ENCODE data around the gene TACC3. TPM values are rescaled to one million over a fixed set of nuclear protein-coding genes. Genes with fewer than 3 reads are reported as not detected.

The TACC3 gene
- total and polyA plus RNA-seq, 12 donors = 2.3 to 16.2 (median 4.8) TPM

DNA sequence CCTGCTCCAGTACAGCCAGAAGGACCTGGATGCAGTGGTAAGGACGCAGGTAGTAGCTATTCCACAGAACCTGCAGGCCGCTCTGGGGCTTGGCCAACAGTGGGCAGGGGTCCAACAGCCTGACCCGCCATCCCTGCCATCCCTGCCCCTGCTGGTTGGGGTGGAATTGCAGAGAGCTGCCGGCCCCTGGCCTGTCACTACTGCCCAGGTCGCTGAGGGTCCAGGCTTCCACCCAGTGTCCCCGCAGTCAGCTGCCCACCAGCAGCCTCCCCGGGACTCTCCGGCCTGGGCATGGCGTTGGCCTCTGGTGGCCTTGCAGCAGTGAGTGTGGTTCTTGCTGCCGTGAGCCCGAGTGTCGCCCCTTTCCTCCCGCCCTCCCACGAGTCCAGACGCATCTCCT is 16.3 kb downstream of the TACC3 start:
- Histone ChIP-seq H3K4me3 (no peak overlapping the region), H3K9me3 (peaks cover 0 to 22% (median 9%) of the 10 kb centered on the region in 11 donors), H3K4me1 (peaks cover 0 to 9% (median 0%) of the 10 kb centered on the region in 9 donors), H3K27me3 (no peaks in the 10 kb centered on the region), H3K27ac (no peak overlapping the region), H3K36me3 (peaks cover 0 to 98% (median 22%) of the 10 kb centered on the region in 9 donors)
- ATAC-seq (no peak), DNase-seq (no peak)
- intact Hi-C loops (cut with DNase I) = no loop called here
- 99 to 100% methylated on average over 14 to 15 of the region's 15 CpGs for WGBS, 2 donors
- TF ChIP-seq, protein P1, sequence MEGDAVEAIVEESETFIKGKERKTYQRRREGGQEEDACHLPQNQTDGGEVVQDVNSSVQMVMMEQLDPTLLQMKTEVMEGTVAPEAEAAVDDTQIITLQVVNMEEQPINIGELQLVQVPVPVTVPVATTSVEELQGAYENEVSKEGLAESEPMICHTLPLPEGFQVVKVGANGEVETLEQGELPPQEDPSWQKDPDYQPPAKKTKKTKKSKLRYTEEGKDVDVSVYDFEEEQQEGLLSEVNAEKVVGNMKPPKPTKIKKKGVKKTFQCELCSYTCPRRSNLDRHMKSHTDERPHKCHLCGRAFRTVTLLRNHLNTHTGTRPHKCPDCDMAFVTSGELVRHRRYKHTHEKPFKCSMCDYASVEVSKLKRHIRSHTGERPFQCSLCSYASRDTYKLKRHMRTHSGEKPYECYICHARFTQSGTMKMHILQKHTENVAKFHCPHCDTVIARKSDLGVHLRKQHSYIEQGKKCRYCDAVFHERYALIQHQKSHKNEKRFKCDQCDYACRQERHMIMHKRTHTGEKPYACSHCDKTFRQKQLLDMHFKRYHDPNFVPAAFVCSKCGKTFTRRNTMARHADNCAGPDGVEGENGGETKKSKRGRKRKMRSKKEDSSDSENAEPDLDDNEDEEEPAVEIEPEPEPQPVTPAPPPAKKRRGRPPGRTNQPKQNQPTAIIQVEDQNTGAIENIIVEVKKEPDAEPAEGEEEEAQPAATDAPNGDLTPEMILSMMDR (IDR thresholded peaks at IDR 0.05) = no peak

DNA sequence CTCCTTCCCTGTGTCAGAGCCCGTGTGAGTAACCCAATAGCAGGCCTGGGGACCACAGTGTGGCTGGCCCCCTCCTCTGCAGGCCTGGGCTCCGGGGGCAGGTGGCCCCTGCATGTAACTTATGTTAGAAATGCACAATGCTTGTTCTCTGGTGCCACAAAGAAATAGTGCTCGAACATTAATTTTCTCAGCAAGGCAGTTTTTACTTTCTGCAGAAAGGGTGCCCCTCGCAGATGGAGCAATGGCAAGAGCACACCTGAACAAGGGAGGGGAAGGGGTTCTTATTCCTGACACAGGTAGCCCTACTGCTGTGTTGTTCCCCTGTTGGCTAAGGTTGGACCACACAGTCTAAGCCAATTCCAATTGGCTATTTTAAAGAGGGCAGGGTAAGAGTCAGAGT is 17.1 kb downstream of the TACC3 start:
- Histone ChIP-seq H3K4me1 (peaks cover 0 to 9% (median 0%) of the 10 kb centered on the region in 9 donors), H3K9me3 (peaks cover 0 to 22% (median 9%) of the 10 kb centered on the region in 11 donors), H3K4me3 (no peak overlapping the region), H3K27ac (no peak overlapping the region), H3K36me3 (peaks cover 0 to 98% (median 22%) of the 10 kb centered on the region in 9 donors), H3K27me3 (no peaks in the 10 kb centered on the region)
- 99 to 100% methylated on average over 4 of the region's 4 CpGs for WGBS, 2 donors
- TF ChIP-seq, protein P1 (IDR thresholded peaks at IDR 0.05) = no peak
- DNase-seq = no peak
- intact Hi-C loops (cut with DNase I) = no loop called here
- no peak for ATAC-seq

DNA sequence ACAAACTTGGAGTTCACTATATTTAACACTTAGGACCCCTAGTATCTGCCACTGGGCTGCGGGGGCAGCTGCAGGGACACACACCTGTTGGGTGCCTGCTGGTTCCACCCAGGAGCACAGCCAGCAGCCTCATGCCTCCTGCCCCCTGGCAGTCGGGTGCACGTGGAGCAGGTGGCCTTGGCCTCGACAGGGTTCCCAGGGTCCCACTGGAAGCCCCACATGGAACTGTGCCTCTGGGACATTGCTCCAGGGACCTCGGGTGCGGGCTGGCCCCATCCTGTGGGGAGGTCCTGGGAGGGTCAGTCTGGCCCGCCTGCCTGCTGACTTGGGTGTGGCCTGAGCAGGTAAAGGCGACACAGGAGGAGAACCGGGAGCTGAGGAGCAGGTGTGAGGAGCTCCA is 18.0 kb downstream of the TACC3 start:
- intact Hi-C loops (cut with DNase I) = no loop called here

DNA sequence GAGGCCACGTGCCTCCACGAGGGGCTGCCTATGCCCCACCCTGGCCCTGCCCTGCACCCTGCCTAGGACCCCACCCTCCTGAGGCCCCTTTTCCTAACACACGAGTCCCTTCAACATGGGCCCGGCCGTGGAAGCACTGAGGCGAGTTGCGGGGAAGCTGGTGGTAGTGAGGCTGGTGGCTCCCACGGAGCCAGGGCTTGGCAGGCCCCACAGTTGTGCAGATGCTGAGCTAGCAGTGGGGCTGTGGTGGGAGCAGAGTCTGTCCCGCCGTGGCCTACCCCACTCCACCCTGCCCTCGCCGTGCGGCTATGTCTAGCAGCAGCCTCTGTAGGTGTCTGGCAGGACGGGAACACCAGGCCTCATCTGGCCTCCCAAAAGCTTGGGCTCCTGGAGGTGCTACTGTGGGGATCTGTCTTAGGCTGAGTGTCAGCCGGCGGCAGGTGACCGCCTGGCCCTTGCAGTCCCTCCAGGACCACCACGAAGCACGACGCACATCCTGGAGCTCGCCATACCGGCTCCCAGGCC is 18.8 kb downstream of the TACC3 start:
- intact Hi-C loops (cut with DNase I) = no loop called here
- 93 to 95% methylated on average over 22 of the region's 22 CpGs for WGBS, 2 donors
- H3K36me3 ChIP-seq = peaks cover 0 to 98% (median 22%) of the 10 kb centered on the region in 9 donors

More for the DNA sequence above, 18.0 kb downstream of the TACC3 start:
- peaks cover 0 to 22% (median 9%) of the 10 kb centered on the region in 11 donors for H3K9me3 ChIP-seq
- H3K27me3 ChIP-seq = no peaks in the 10 kb centered on the region
- no peak overlapping the region for H3K4me3 ChIP-seq
- 93 to 96% methylated on average over 9 of the region's 9 CpGs for WGBS, 2 donors
- H3K36me3 ChIP-seq = peaks cover 0 to 98% (median 22%) of the 10 kb centered on the region in 9 donors
- ATAC-seq = no peak
- H3K4me1 ChIP-seq = peaks cover 0 to 9% (median 0%) of the 10 kb centered on the region in 9 donors
- no peak for DNase-seq
- no peak overlapping the region for H3K27ac ChIP-seq
- TF ChIP-seq, protein P1 (IDR thresholded peaks at IDR 0.05) = no peak

More for the DNA sequence above, 18.8 kb downstream of the TACC3 start:
- no peak overlapping the region for H3K4me3 ChIP-seq
- peak overlapping the region in 1 of 10 donors; percentile 8 for H3K27ac ChIP-seq
- TF ChIP-seq, protein P1 (IDR thresholded peaks at IDR 0.05) = no peak
- no peaks in the 10 kb centered on the region for H3K27me3 ChIP-seq
- DNase-seq (no peak), ATAC-seq (peak in 2 of 8 donors; percentile 8 to 11)
- peaks cover 0 to 9% (median 0%) of the 10 kb centered on the region in 9 donors for H3K4me1 ChIP-seq
- peaks cover 0 to 22% (median 9%) of the 10 kb centered on the region in 11 donors for H3K9me3 ChIP-seq

Data from heart right ventricle (tissue), 16 donors.